ENCODE measurements around the gene XRCC3.

XRCC3 gene

DNA sequence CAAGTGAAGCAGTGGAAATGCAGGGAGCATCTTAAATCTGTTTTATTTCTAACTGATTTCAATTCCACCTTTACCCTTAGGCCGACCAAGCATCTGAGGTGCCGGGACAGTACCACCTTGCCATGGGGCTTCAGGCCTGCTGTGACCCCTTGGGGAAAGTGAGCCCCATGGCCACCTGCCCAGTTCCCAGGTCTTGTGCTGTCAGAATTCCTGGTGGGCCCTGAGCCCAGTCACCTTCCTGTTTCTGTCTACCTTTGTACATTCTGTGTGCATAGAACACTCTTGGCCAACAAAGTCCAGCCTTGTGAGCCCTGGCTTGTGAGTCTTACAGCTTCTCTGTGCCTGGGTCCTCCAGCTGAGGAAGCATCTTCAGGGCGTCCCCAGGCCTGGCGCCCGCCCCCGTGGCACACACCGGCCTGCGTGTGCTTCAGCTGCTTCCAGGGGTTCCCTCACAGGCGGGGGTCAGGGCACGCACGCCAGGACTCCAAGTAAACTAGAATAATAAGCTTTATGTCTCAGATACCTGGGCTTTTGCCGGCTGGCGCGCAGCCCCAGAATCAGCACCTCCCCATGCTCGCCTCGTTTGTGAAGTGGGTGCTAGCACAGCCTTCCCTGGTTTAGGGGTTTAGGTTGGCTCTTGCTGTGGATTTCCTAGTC lies 10.6 kb upstream of the XRCC3 start:
- no peak for DNase-seq (ENCODE audit: low read depth)

DNA sequence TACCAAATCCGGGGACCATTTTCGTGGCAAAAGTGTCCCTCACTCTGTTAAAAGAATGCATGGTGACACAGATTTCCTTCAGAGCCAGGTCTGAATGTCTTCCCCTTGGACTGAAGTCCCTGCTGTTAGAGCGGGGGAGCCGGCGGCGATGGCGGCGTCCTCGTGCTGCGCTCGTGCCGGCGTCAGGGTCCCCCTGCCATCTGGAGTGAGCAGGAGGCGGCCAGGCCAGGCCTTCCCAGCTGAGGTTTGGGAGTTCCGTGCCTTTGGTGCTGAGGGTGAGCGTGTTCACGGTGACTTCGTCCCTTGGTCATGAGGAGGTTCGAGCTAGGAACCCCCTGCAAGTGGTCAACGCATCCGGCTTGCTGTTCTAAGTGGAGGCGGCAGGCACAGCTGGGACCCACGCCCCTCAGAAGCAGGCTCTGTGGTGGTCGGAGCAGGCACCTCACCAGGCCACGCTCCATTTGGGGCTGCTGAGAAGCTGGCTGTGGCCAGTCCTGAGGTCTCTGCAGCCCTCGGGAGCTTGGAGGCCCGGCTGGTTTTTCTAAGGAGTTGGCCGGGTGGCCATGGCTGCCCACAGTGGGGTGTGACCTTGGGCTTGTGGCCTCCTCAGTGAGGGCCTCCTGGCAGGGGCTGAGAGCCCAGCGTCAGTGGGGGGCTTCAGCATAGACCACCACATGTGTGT lies 9.9 kb upstream of the XRCC3 start:
- DNase-seq (ENCODE audit: low read depth) = no peak

DNA sequence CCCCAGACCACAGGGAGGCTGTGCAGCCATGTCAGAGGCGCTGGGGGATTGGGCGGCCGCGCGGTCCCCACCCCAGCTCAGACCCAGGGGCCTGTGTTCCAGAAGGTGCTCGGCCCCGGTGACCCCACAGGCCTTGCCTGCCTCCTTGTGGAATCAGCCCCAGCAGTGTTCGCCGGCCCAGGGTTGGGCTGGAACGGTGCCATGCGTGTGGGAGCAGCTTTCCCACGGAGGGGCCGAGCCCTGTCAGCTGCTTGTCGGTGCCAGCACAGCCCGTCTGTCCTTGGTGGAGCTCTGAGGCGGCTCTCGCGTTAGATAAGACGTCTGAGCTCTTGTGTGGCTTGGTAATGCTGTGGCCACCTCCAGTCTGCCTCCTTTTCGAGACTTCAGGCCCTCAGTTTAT lies 8.9 kb upstream of the XRCC3 start:
- DNase-seq (ENCODE audit: low read depth) = no peak

DNA sequence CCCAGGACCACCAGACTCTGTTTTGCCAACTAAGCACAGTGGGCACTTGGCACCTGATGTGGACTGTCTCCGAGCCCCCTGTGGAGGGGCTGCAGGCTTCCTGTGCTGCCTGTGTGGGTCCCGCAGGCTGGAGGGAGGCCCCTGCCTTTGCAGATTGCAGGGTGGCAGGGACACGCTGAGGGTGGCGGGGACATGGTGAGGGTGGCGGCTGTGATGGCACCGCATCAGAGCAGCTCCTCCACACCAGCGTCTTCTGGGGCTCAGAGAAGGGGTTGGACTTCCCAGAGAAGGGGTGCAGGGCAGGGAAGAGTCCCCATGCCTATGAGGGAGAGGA lies 8.5 kb upstream of the XRCC3 start:
- DNase-seq (ENCODE audit: low read depth) = no peak

DNA sequence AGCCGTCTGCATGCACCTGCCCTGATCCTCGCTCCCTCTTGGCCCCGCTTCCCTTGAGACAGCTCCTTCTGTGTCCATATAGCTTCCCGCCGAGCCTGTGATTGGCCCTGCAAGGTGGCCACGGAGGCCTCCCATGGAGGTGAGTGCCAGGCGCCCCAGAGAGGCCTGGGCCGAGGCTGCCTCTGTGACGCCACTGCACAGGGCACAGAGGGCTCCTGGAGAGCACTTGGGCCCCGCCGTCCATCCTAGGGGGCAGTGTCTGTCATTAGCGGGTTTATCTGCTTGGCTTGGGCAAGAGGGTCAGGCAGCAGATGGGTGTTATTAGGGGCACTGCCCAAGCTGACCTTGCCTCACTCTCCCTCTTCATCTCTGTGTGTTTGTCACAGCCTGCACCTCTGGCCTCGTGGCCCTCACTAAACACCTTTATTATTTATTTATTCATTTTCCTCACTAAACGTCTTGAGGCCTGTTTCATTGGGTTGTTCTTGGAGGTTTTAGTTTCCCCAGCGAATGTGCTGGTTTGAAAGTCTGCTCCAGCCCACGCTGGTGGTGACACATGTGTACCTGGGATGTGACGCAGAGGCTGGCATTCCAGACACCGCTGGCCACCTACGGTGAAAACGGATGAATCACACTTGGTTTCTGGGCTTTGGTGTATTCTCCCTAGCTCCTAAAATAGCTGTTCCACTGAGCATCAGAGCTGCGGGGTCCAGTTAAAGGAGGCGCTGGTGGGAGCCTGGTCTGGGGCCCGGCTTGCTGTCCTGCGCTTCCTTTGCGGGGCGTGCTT lies 6.3 kb upstream of the XRCC3 start:
- no peak for DNase-seq (ENCODE audit: low read depth)

DNA sequence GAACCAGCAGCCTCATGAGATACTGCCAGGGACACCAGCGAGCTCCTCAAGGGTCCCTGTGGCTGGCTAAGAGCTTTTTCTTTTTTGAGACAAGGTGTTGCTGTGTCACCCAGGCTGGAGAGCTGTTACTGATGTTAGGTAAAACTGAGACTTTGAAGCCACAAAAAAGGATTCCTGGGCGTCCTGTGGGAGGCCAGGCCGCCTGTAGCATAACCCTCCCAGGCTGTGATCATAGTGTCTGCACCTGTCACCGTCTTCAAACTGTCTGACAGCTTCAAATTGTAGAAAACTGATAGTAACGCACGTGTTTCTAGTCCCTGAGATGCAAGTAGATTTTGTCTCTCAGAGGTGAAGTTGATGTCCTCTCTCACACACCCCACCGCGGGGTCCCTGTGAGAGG lies 4.5 kb upstream of the XRCC3 start:
- DNase-seq (ENCODE audit: low read depth) = no peak

DNA sequence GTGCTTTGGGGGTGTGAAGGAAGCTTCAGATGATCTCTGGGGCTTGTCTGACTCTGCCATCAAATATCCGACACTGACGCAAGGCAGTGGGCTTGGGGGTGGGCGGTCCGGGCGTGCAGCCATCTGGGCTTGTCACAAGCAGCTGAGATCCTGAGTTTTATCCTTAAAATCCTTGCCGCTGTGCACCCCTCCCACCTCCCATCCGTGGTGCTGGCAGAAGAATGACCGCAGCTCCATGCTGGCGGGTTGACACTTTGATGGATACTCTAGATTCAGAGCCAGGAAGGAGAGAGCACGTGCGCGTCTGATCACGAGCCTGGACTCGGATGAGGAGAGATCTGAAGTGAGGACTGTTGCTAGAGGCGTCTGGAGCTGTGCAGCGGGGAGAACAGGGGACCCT lies 3.3 kb upstream of the XRCC3 start:
- DNase-seq (ENCODE audit: low read depth) = no peak

DNA sequence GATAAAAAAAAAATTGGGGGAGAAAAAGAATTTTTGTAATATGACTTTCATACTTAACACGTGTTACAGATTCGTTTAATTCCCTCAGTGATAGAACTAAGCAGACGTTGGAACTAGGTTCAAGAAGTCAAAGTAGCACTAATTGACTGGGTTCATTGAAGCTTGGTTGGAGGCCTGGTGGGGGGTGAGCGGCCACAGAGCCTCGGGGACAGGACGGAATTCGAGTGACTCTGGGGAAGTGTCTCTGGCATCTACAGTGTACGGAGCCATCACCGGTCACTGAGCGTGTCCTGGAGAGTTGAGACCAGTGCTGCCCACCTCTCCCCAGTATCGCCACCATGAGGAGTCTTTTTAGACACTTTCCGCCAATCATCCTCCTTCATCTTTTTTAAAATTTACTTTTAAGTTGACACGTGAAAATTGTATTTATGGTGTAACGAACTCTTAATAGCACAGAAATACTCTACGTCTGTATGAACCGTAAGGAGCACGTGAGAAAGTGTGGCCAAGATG lies 1.7 kb upstream of the XRCC3 start:
- no peak for DNase-seq (ENCODE audit: low read depth)

DNA sequence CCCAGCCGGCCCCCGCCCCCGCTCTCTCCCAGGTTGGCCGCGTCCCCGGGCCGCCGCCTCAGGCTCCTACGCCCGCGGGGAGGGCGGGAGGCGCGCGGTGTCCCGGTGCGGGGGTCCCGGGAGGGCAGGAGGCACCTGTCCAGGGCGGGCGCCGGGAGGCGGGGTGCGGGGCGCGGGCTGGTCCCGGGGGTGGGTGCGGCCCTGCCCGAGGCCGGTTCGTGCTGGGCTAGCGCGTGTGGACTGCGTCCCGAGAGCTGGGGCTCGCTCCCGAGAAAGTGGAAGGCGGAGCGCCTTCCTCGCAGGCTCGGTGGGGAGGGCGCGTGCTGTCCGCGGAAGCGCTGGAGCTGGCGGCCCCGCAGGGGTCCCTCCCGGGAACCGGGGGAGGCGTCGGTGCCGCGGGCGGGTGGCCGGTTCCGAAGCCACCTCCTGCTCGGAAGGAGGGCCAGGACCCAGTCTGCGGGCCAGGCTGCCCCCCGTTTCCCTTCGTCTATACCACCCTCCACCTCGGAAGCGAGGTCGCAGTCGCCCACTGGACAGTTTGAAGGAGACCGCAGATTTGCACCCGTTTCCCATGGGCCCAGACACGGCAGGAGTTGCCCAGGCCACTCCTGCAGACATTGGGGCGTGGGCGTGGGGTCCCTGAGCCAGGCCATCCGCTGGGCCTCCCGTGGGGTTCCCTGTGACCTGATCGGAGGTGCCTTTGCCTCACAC lies 995 bp upstream of the XRCC3 start:
- DNase-seq (ENCODE audit: low read depth) = no peak

DNA sequence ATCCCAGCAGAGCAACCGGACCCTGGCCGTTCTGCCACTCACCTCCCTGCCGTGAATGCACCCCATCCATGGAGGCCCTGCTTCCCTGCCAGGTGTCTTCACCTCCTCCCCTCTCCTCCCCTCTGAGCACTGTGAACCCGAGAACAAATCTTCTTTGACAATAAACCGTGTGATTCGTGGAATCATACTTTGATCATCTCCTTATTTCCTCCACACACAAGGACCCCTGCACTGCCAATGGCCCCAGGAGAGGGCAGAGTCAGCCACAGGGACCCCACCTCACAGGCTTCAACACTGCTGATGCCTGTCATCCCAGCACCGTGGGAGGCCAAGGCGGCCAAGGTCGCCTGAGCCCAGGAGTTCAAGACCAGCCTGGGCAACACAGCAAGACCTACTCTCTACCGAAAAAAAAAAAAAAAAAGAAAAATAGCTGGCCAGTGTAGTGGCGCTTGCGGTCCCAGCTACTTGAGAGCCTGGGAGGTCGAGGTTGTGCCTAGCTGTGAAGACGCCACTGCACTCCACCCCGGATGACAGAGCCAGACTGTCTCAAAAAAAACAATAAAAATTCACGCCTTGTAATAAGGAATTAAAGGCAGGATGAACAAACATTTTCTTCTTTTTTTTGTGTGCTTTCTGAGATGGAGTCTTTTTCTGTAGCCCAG lies 1.1 kb downstream of the XRCC3 start:
- DNase-seq (ENCODE audit: low read depth) = no peak

DNA sequence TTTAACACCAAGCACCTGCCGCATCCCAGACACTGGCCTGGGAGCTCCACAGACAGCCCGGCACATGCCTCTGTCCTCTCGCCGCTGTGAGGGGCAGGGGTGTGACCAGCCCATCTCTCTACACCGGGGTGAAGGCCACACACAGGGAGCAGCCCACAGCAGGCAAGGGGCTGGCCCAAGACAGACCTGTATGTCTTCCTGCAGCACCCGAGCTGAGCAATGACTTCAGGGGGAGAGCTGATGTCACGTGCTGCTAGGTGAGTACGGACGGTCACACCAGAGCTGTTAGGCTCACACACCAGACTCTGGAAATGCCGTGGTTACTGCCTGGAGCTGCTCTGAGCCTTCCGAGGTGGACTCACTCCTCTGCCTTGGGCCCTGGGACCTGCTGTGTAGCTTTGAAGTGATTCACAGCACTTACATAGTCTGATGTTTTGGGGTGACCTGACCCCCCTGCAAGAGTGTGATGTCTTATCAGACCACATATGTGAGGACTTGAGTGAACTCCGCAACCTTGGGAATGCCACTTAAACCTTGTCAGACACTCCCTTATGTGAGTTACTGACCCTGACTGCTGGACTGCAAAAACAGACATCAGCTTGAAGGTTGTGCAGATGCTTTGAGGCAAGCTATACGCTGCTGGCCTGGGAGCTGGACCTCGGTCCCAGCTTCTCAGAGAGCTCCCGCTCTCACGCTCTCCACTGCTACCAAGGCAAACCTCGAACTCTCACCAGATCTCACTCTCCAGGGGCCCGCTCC lies 1.8 kb downstream of the XRCC3 start:
- no peak for DNase-seq (ENCODE audit: low read depth)

DNA sequence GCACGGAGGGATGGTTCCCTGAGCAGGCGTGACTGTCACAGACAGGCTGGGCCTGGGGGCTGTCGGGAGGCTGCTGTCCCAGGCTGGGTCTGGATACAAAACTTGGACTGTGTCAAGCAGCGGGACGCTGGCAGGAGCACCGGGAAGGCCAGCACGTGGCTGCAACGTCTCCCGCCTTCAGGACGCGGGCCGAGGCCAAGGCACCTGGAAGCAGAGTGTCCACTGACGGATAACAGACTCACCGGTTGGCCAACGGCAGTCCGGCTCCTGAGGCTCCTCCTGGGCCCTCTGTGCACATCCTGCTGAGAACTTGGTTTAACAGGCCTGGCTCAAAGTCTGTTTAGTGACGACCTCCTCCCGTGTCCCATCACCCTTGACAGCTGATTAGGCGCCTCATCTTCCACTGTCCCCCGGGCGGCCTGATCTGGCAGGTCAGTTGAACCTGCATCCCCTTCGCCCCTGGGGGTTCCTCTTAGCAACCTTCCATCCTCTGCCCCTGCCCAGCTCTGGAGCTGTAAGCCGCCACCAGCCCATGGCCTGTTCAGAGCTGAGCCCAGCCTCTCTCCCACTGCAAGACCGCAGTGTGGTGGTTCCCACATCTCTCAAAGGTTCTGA lies 2.5 kb downstream of the XRCC3 start:
- no peak for DNase-seq (ENCODE audit: low read depth)

DNA sequence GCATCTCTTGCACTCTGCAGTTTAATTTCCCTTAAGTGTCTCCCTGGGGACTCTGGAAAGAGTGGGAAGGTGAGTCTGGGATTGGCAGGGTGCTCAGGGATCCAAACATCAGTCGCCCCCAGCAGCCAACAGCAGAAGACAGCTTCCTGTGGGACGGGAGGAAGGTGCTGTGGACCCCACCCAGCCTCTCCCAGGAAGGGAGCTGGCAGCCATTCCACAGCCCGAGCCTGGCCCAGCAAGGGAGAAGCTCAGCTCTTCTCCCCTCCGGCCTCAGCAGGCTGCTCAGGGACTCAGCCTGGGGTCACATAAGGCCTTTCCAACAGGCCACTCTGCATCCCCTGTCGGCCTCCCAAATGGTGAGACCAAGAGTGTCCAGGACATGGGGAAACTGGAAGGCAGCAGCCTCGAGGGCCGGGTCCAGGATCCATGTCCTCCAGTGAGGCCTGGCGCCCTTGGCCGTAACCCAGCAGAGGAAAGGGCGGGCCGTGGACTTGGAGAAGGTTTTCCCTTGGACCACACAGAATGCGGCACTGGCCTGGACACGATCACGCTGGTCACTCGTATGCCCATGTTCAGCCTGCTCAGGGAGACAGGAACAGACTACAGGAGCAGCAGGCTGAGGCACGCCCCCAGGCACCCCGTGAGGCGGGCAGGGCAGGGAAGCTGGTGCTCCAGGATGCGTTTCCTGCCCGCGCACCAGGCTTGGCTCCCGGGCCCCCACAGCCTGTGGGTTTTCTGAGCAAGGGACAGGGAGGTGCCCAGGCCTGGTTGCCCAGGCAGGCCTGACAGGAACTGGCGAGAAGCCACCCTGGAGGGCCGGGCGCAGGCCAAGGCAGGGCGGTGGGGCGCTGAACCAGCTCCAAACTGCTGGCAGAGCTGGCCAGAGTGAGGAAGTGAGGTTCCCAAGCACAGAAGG lies 3.5 kb downstream of the XRCC3 start:
- DNase-seq (ENCODE audit: low read depth) = peak; percentile 78

DNA sequence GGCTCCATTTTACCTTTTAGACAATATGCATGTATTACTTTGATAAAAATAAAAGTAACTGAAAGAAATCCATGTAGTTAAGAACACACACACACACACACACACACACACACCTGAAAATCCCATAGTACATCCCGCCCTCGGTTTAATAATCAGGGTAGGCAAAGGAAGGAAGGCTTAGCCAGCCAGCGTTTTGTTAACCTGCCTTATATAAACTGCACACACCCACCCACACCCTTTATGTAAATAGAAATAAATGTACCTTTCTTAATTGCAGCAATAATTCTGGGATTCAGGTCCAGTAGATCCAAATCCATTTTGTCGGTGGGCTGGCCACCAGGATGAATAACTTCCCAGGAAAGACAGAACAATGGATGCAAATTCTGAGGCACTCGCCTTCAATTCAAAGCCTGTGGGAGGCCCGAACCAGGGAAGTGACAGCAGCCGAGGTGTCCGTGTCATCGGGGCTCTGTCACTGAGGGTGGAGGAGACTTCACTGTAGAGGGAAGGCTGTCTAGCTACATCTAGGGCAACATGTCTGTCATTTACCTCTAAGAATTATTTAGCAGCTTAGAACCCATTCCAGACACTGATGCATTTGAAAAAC lies 4.4 kb downstream of the XRCC3 start:
- DNase-seq (ENCODE audit: low read depth) = no peak

DNA sequence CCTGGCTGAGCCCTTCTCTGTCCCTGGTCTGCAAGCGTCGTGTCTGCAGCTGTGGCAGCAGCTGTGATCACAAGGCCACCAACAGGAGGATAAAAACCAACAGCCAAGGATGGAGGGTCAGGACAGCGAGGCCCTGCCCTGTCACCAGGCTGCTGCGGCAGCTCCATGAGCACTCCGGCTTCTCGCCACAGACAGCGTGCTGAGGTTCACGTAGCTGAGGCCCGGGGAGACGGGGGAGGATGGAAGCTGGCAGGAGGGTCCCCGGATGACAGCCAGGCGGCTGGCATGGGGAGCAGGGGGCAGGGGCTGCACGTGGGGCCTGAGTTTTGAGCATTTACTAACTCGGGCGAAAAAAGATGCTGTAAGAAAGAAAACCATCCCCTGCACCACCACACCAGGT lies 5.4 kb downstream of the XRCC3 start:
- DNase-seq (ENCODE audit: low read depth) = no peak

DNA sequence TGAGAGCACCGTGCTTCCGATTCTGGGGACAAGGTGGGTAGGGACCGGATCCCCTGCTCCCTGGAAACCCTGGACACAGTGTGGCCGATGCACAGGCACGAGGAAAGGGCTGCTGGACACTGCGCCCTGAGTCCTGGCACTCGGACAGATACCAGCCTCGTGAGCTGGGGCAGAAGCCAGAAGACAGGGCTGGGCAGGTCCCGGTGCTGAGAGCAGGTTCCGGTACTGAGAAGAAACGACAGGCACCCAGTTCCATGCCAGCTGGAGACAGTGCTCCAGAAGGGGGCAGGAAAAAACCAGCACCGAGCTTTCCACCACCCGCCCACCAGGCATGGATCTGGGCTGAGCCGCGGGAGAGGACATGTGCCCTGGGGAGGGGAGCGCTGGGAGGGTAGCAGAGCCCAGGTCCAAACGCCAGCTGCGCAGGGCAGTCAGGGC lies 6.5 kb downstream of the XRCC3 start:
- no peak for DNase-seq (ENCODE audit: low read depth)

DNA sequence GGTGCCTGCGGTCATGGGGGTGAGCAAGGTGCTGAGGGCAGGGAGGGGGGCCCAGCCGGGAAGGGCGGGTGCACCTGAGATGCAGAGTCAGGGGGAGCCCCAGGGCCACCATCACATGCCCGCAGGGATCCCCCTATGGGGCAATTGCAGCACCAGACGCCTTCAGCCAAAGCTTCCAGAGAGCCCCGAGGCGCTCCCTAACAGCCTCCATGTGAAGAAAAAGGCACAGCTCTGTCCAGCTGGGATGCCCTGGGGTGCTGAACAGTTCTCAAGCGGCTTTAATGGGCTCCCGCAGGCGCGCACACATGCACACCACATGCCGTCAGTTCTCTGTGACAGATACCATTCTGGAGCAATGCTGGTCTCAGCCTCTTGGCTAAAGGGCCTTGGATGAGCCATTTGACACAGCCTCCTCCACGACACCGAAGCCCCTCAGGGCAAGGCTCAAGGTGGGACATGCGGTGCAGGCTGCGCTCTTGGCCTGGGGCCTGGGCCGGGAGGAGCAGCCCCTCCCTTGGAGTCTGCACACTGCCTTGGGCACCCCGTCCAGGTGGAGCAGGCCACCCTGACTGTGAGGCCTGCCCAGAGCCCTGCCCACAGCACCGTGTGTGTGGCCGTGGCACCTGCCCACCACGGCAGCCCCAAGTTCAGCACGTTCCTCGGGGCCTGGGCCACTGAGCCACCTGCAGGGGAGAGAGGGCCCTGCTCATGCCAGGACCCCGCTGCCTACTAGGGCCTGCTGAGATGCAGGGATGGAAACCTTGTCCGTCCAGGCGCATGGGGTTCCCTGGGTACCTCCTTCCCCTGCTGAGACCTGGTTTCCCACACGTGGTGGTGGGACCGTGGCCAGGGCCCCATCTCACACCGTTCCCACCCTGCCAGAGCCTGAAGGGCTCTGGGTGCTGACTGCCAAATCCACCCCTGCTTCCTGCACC lies 7.7 kb downstream of the XRCC3 start:
- DNase-seq (ENCODE audit: low read depth) = no peak

Data from fibroblast of gingiva (primary cell).